Fibroblast of upper back skin (primary cell): ENCODE results near the gene ARHGEF11.
A peak's percentile ranks its signal among the peaks of the same experiment; 100 is the strongest.

ENCODE experiments used
- DNase-seq: peaks from one replicate; pipeline ENCODE4 v3.0.0-alpha.2; 2013

Gene ARHGEF11

DNA sequence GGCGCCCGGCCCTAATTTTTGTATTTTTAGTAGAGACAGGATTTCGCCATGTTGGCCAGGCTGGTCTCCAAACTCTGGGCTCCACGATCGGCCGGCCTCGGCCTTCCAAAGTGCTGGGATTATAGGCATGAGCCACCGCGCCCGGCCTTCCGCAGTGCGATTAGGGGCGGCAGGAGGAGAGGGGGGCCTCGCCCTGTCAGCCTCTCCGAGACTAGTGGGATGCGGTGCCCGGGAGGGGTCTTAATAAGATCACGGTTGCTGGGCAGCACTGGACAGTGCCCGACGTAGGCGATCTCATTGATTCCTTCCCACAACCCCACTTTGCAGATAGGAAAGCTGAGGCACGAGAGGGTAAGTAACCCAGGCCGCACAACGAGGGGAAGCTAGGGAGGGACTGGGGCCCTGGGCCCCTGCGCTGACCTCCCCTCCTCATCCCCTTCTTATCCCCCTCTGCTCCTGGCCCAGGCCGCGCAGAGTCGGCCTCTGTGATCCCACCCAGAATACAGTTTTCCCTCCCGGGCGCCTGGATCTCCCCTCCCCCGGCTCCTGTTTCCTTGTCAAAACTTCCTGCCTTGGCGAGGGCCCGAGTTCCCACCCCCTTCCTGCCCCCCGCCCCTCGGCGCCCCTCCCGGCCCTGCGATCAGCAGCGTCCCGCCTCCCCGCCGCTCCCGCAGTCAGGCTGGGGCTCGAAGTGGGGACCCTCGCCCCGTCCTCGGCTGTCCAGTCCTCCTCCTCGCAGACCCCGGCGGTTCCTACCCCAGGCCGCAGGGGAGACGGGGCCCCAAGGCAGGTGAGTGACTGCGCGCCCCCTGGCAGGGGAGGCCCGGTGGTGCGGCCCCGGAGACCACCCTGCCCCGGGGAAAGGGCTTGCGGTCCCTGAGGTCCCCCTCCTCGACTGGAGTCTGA is 152.2 kb downstream of the ARHGEF11 start, which contains the start of gene PEAR1:
Gene PEAR1 (plus strand): TSS at position 671 of the 906 bp plus-strand sequence. CDS start 10,209 bp downstream, outside the sequence.
- peak; percentile 68 for DNase-seq

DNA sequence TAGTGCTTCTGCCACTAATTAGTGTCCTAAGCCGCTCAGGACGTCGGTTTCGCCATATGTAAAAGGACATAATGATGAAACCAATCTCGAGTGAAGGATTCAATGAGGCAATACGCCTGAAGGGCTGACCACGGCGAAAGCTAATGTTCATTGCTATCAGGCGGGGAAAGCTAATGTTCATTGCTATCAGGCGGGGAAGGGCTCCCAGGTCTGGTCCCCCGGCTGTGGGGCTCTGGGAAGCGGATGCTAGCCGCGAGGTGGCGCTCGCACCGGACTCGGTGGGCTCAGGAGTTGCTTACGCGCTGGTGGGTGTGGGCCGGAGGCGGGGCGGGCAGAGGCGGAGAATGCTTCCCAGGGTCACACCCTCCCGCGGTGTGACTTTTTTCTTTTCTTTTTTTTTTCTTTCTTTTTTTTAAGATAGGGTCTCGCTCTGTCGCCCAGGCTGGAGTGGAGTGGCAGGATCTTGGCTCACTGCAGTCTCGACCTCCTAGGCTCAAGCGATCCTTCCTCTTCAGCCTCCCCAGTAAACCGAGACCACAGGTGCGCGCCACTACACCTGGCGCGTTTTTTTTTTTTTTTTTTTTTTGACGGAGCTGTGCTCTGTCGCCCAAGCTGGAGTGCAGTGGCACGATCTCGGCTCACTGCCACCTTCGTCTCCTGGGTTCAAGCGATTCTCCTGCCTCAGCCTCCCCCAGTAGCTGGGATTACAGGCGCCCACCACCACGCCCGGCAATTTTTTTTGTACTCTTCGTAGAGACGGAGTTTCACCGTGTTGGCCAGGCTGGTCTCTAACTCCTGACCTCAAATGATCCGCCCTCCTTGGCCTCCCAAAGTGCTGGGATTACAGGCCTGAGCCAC is 153.1 kb downstream of the ARHGEF11 start:
- DNase-seq: peak; percentile 86

DNA sequence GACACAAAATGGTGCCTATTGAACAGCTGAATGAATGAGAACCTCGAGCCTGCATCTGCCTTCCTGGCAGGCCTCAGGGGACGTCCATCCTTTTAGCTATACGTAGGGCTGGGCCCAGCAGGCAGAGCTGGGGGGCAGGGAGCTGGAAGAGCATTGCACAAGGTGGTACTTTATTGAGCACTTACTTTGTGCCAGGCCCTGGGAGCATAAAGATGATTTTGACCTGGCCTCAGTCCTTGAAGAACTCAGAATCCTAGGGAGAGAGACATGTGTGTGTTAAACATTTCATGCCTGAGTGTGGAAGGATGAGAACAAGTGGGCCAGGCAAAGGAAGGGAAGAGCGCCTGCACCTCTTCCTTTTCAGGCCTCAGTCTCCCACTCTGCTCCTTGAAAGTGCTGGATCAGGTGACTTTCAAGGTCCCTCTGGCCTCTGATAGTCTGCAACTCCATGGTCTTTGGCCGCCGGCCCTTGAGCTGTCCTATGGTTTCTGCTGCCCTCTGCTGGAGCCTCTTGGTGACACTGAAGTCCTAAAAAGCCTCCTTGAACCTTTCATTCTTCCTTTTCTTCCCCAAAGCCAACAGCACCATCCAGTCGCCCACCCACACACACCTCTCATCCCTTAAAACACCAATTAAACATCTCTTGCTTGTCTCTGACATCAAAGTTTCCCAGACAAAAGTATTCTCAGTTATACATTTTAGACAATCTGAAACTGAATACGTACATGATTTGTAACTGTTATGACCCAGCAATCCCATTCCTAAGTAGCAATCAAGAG is 155.6 kb downstream of the ARHGEF11 start:
- peak; percentile 74 for DNase-seq

DNA sequence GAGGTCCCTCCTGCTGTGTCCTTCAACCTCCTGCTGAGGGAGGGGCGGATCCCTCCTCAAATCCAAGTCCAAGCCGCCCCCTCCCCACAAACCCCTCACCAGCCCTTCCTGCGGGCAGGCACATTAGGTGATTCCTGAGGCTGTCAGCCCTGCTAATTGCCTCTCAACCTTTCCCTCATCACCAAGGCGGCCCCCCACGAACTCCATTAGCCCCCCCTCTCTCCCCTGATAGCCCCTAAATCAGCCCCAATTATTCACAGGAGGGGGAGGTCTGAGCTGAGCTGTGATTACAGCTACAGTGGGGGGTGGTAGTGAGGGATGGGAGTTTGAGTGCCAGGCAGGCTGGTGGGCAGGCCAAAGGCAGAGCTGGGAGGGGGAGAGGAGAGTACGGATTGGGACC is 157.8 kb downstream of the ARHGEF11 start:
- DNase-seq: no peak

DNA sequence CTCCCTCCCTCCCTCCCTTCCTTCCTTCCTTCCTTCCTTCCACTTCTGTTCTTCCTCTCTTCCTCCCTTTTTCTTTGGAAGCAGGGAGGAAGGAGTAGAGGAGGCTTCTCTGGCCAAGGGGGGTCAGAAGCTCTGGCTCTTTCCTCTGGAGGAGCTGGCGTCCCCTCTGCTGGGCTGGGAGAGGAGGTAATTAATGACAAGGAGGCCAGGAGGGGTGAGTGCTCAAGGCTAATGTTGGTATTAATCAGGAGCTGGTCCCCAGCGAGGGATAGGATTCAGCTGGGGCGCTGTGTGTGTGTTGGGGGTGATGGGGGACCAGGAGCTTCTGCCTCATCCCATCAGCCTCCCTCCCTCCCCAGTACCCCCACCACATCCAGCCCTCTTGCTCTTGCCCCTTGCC is 158.2 kb downstream of the ARHGEF11 start:
- DNase-seq: no peak

DNA sequence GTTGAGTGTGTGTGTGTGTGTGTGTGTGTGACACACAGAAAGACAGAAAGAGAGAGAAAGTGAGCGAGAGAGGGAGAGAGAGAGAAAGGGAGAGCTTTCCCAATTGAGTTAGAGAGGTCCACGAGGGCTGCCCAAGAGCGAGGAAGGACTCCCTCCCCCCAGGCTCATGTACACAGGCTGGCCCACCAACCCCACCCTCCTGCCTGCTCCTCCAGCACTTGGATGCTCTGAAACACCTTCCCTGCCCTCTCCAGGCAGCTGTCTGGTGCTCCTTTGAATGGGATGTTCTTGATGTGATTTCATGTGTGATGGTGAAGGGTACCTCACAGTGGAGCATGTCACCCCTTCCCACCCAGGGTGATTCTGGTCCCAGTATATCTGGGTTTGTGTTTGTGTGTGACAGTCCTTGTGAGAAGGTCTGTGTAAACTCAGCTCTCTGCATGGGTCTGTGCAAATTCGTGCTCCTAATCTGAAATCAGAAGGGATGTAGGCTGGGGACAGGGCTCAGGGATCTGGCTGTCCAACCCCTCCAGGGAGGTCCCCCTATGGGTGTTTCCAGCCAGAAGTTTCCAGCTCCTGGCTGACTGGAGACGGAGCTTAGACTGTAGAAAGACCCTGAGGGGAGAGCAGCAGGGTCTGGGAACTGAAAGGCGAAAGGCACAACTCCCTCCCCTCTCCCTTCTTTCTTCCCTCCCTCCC is 158.8 kb downstream of the ARHGEF11 start:
- no peak for DNase-seq

DNA sequence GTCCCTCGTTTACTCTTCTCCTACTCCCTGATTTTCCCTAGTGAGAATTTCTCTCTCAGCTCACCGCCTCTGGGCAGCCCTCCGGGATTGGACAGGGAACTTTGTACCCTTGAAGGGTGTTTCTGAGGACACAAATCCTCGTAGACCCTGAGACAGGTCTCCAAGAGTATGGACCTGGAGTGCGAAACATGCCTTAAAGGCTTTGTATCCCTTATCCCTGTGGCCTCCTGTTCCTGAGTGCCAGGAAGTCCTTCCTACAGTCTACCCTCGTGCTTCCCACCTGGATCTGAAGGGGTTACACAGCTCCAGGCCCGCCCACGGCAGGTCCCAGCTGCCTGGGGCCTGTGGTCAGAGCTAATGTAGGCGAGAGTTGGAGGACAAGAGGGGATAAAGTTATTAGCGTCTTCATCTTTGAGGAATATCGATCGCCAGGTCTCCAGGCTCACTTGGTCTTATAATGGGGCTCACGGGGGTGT is 159.6 kb downstream of the ARHGEF11 start:
- DNase-seq: no peak

DNA sequence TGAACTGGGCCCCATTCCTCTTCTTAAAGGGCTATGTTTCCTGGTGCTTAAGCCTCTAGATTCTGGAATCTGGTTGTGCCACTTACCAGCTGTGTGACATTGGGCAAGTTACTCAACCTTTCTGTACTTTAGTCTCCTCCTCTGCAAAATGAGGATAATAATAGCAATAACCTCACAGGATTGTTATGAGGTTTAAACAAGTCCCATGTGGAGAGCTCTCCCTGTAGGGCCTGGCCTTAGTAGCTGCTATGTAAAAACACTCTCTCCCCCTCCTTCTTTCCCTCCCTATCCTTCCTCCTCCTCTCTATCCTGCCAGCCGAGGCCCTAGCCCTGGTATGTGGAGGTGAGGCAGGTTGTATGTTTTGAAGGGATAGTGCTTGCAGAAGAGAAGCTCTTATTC is 160.2 kb downstream of the ARHGEF11 start:
- DNase-seq: no peak
